HG03575 (cell line): ENCODE data around the gene GOLGA7B.

ENCODE experiments used
- ATAC-seq: cut with Tn5 transposase; IDR thresholded peaks from one replicate; pipeline ENCODE4 v1.9.1; 2021; ENCODE audit not compliant: unreplicated experiment, insufficient number of reproducible peaks, low FRiP score; ENCODE audit errors: extremely low read depth

GOLGA7B gene

GRCh38 chr10:97910661-97911060, 61.0 kb downstream of the GOLGA7B start:
- ATAC-seq = no peak

GRCh38 chr10:97911217-97911616, 61.6 kb downstream of the GOLGA7B start:
- no peak for ATAC-seq

GRCh38 chr10:97913193-97913592, 63.5 kb downstream of the GOLGA7B start:
- ATAC-seq = no peak

GRCh38 chr10:97913614-97914013, 64.0 kb downstream of the GOLGA7B start:
- no peak for ATAC-seq

- ATAC-seq = no peak
Observed at GRCh38 chr10:97914171-97914836, 64.7 kb downstream of the GOLGA7B start.

GRCh38 chr10:97914837-97915211, 65.2 kb downstream of the GOLGA7B start:
- ATAC-seq = no peak

GRCh38 chr10:97915346-97916131, 65.9 kb downstream of the GOLGA7B start:
- ATAC-seq = no peak

- ATAC-seq = no peak
Observed at GRCh38 chr10:97916586-97916985, 66.9 kb downstream of the GOLGA7B start.

- no peak for ATAC-seq
Observed at GRCh38 chr10:97919012-97919411, 69.4 kb downstream of the GOLGA7B start.

- no peak for ATAC-seq
Observed at GRCh38 chr10:97920865-97921264, 71.2 kb downstream of the GOLGA7B start.
